Spleen (tissue), 7 donors: Measurements from ENCODE around the gene MYLK4.

Source experiments
- CTCF ChIP-seq, 11 experiments: fragments of 200-600 bp in 7 of 11; fragments of 450-650 bp in 4 of 11; sonication (generic) in 4 of 11; IDR thresholded peaks in 8 of 11; conservative IDR thresholded peaks in 3 of 11; 1 replicate in 7 of 11; 2 replicates in 4 of 11; pipeline versions ENCODE4 v1.4.0 to v1.8.0; 2016 to 2021; ENCODE audit warnings: antibody characterized with exemption in 11 of 11, inconsistent platforms in 4 of 11, mild to moderate bottlenecking in 1 of 11
- POLR2A ChIP-seq, 3 donors: fragments of 450-650 bp; IDR thresholded peaks; one replicate each; pipeline ENCODE4 v1.5.1; 2017; ENCODE audit warnings: antibody characterized with exemption in 3 of 3, mild to moderate bottlenecking in 1 of 3
- donor health status: DM: no; HTN: no; CAD: no; lungs with moderate emphysema.
- donor health status: DM: no; HTN: no; CAD: no.
- donor health status: DM: no; HTN: no; CAD: no.

- TF ChIP-seq CTCF (IDR thresholded peaks at IDR 0.05 in 8 of 11, conservative IDR thresholded peaks at IDR 0.05 in 3 of 11) = no peak
- no peak for TF ChIP-seq POLR2A (IDR thresholded peaks at IDR 0.05)
Observed at GRCh38 chr6:2641044-2641725, 109.5 kb downstream of the MYLK4 start.
